AG04449 (cell line): ENCODE results near the gene SLC22A17.
A peak's percentile ranks its signal among the peaks of the same experiment; 100 is the strongest.

Experiments used
- CTCF ChIA-PET: fragments of 350-600 bp; formaldehyde crosslinking; extraction: SDS; loops from one replicate; lab custom pipeline; 2021; ENCODE audit warnings: antibody characterized with exemption; lab: Yijun Ruan, JAX
- POLR2A ChIA-PET: fragments of 400-600, 350-600 bp; formaldehyde crosslinking; extraction: SDS; loops from one replicate; lab custom pipeline; 2020; ENCODE audit warnings: antibody characterized with exemption, inconsistent platforms; lab: Yijun Ruan, JAX
- DNase-seq: peaks from one replicate; pipeline ENCODE4 v3.0.0-alpha.2; 2010; ENCODE audit warnings: low read depth, low spot score
- H3K4me3 ChIP-seq: 2 replicates; pipeline ENCODE4 v1.5.1; 2011; ENCODE audit warnings: low read depth, mild to moderate bottlenecking, control low read depth, low read length
- CTCF ChIP-seq: IDR thresholded peaks from one replicate; pipeline ENCODE4 v1.5.1; 2011; ENCODE audit warnings: mild to moderate bottlenecking, moderate library complexity, low read length, control low read depth, inconsistent platforms; ENCODE audit not compliant: insufficient read depth; ENCODE audit errors: missing control alignments

Gene SLC22A17

GRCh38 chr14:23379366-23380196 is 26.9 kb upstream of the SLC22A17 start:
- ChIA-PET CTCF (interaction anchor here (0.6 to 10.9 kb wide), 37 partner anchors 7 to 258 kb away, joined by 3 to 303 read pairs (median 5); partner anchors contain the start of genes BCL2L2, EFS, MYH7 and PABPN1), POLR2A (interaction anchor here (1.5 kb wide), 1 partner anchor 53 kb away, joined by 9 read pairs; no protein-coding TSS in a partner anchor)
- no peak for DNase-seq
- H3K4me3 ChIP-seq, result no peak overlapping the region
- TF ChIP-seq CTCF, result peak; percentile 98

- CTCF ChIA-PET, result interaction anchor here (0.6 to 10.9 kb wide), 14 partner anchors 10 to 114 kb away, joined by 3 to 303 read pairs (median 12); partner anchors contain the start of genes EFS, PABPN1 and SLC22A17
- no peak for TF ChIP-seq CTCF
- DNase-seq, result no peak
- H3K4me3 ChIP-seq, result no peak overlapping the region
- POLR2A ChIA-PET, result interaction anchor here (1.5 kb wide), 1 partner anchor 52 kb away, joined by 9 read pairs; no protein-coding TSS in a partner anchor
Observed at GRCh38 chr14:23378612-23379220, 26.0 kb upstream of the SLC22A17 start.

- no peak for TF ChIP-seq CTCF
- H3K4me3 ChIP-seq, result no peak overlapping the region
- POLR2A ChIA-PET, result no interaction called here
- CTCF ChIA-PET, result interaction anchor here (3.2 to 10.9 kb wide), 6 partner anchors 11 to 109 kb away, joined by 15 to 303 read pairs (median 39); partner anchors contain the start of genes EFS, PABPN1 and SLC22A17
- no peak for DNase-seq
Observed at GRCh38 chr14:23377573-23378563, 25.2 kb upstream of the SLC22A17 start.

- POLR2A ChIA-PET, result no interaction called here
Observed at GRCh38 chr14:23377198-23377550, 24.5 kb upstream of the SLC22A17 start.

More at GRCh38 chr14:23377198-23377550, 24.5 kb upstream of the SLC22A17 start:
- TF ChIP-seq CTCF, result no peak
- CTCF ChIA-PET, result interaction anchor here (0.6 to 10.9 kb wide), 4 partner anchors 12 to 150 kb away, joined by 3 to 303 read pairs (median 99); partner anchors contain the start of genes EFS and PABPN1
- DNase-seq, result no peak
- no peak overlapping the region for H3K4me3 ChIP-seq
